Ecto neural progenitor cell (in vitro differentiated cells): ENCODE results near the gene FILIP1L.

Experiments
- DNase-seq: peaks from one replicate; pipeline ENCODE4 v3.0.0-alpha.2; 2018; ENCODE audit warnings: low spot score

The FILIP1L gene

DNA sequence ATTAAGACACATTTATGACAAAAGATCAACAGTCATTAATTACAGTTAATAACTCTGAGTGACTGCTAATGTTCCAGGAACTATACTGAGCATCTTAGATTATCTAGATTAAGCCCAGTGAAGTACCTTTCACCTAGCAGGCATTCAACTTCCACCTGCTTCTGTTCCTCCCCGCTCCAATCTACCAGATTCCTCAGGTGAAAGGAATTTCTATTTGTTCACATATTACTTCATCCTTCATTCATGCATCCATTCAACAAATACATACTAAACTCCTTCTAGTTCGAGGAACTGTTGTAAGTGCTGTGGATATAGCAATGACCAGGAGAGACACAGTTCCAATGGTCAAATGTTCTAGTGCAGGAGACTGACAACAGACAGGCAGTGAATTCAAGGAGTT lies 139.3 kb downstream of the FILIP1L start:
- DNase-seq, result no peak

DNA sequence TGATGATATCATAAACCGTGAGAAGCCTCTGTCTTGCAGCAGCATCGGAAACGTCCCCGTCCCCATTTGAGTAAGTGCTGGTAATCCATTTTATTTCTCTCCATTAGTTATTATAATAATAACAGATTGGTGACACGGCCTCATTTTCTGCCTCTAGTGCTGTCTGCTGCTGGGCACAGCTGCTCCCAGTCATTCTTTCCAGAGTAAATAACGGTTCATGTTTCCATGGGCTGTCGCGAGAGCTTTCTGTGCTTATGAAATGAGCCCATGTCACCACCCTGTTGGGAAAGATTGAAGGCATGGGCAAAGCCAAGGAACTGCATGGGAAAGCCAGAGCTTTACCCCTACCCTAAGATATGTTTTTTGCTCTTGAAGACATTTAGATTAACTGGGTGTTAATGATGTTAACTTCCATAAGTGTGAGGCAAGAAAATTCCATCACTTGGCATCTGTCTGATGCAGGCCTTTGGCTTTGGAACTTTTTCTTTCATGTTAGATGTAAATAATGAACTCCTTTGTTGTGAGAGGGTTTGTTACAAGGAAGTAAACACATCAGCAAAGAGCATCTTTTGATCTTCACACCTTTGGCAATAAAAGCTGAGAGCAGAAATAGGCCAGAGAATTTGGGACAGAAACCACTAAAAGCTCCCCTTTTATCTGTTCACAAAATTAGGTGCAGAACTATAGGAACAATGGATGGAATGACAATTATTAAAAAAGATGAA lies 141.8 kb downstream of the FILIP1L start:
- no peak for DNase-seq

DNA sequence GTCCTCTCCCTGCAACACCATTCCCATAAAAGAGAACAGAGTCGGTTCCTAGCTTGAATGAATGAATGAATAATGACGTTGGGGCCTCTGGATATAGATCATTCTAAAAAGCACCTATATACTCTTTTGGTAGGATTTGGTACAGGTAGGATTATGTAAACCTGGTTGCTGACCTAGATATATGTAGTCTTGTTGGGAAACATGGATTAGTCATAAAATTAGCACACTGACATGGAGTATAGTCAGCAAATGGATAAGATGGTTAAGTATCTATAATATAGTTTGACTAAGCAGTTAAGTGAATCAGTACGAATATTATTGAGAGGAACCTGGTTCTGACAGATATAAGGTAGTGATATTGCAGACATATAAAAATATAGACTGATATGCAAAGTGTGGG lies 142.5 kb downstream of the FILIP1L start:
- no peak for DNase-seq

DNA sequence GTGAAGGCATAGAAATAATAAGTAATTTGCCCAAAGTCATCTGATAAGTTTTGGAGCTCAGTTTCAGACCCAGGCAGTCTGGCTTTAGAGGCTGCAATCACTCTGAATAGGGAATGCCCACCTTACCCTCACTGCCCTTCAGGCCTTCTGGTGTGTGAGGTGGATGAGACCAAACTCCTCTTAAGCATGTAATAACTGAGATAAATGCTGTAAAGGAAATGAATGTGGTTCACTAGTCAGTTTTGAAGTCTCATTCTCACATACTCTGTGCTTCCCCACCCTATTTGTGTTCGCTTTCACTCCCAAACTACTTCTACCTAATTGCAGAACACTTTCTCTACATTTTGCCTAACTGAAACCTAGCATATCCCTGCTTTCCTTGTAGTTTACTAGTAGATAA lies 144.1 kb downstream of the FILIP1L start:
- no peak for DNase-seq

DNA sequence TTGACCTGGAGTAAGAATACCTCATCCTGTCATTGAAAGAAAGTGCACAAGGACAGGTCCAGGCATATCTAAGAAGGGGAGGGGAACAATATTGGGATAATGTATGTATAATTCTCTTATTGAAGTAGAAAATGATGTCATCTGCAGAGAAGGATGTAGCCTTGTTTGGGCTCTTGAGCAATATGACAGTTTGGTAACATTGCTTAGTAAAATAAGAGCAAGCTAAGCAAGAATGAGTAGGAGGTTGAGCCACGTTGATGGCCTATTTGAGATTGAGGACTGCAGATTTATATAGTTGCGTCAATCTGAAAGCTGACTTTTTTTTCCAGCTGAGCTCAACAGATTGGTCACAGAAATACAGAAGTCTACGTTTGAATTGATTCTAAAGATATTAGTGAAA lies 145.2 kb downstream of the FILIP1L start:
- no peak for DNase-seq

DNA sequence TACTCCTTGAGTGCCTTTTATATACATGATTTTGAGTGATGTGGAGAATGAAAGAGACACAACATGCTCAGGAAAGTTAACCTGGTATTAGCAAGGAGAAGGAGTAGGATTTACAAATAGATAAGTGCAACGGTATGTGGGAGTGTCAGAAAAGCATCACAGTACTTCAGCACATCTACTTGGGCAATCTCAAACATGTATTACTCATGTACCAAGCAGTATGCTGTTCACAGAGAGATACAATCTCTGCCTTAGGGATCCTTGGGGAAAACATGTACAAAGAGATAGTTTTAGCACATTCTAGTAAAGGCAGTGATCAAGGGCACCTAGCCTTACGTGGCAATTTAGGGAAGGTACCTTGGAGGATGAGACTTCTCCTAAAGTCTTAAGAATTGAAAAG lies 146.5 kb downstream of the FILIP1L start:
- no peak for DNase-seq

DNA sequence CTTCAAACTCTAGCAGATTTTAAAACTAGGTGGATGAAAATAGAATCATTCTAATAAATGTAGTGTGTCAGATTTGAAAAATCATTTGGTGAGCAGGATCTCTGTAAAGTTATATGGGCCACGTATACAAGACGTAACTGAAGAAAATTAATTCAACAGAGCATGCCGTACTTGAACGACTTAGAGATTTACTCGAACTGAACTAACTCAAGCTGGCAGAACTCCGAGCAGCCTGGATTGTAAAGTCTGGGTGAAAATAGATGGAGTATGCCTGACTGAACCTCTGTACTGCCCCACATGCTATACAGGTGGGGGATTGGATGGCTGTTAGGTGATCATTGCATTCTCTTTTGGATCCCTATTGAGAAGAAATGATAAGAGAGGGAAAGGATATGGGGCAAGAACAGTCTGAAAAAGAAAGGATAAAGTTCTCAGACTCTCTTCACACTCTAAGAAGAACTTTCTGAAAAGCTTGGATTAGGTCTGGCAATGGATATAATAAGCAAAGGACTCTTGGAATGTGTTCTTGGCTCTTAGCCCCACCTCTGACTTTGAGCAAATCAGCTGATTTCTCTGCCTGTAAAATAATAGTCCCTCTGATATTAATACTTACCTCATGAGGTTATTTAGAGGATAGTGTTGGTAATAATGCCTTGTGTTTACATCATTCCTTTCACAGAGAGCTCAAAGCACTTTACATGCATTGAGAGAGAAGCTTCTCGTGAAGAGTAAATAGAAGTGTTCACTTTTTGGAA lies 147.5 kb downstream of the FILIP1L start:
- DNase-seq, result no peak

DNA sequence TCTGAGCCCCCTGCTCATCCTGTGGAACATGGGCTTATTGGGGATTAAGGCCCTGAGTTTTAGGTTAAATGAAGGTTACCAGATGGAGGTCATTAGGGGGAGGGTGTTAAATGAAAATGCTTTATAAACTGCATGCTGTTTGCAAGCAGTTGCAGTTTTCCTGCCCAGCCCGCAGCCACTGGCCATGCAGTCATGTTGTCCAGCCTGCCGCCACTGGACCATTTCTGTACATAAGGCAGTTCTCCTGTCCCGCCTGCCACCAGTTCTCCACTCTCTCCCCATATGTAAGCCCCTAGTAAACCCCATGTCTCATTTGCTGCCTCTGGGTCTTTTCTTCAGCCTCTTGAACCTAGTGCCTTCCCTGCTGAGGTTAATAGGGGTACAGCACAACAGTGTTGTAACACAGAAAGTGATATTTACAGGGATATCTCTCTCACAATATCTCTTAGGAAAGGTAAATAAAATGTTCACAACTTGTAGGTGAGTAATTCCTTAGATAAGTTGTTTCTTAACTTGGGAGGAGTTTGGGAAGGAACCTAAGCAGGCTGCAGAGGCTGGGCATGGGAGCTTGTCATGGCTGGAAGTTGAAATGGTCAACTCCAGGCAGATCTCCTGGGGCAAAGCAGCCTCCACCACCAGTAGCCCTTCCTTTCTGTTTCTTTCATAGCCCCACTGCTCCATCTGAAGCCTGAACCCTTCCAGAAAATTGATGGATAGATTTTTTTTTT lies 148.5 kb downstream of the FILIP1L start:
- DNase-seq, result no peak

DNA sequence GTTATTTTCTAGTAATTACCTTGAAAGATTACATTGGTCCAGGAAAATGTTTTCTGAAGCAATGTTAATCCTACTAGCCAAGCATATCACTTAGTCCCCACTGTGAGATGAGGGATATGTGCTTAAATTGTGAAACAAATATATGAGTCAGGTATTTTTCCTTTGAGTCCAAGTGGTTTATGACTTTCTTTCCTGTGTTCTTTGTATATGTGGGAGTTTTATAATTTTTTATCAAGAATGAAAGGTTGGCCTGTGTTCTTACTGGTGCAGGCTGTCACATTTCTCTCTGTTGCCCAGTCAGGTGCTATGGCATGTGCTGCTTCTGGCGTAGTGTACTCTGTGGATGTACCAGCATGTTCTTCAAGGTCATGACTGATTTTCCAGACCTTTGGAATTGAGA lies 149.2 kb downstream of the FILIP1L start:
- DNase-seq, result no peak

DNA sequence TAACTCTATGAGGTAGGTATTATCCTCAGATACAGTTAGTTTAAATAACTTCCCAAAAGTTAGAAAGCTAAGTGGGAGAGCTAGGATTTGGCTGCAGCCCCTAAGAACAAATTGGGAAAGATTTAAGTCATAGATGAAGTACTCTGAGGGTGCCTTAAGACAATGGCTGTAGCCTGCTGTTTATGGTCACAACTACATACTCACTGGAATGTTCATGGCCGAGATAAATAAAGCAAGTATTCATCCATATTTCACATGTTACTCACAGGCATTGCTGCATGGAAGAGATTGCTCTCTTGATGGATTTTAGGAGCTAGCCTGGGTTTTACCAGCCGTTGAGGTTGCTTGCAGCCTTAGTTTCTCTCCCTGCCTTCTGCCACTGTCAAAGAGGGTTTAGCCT lies 151.6 kb downstream of the FILIP1L start:
- no peak for DNase-seq

DNA sequence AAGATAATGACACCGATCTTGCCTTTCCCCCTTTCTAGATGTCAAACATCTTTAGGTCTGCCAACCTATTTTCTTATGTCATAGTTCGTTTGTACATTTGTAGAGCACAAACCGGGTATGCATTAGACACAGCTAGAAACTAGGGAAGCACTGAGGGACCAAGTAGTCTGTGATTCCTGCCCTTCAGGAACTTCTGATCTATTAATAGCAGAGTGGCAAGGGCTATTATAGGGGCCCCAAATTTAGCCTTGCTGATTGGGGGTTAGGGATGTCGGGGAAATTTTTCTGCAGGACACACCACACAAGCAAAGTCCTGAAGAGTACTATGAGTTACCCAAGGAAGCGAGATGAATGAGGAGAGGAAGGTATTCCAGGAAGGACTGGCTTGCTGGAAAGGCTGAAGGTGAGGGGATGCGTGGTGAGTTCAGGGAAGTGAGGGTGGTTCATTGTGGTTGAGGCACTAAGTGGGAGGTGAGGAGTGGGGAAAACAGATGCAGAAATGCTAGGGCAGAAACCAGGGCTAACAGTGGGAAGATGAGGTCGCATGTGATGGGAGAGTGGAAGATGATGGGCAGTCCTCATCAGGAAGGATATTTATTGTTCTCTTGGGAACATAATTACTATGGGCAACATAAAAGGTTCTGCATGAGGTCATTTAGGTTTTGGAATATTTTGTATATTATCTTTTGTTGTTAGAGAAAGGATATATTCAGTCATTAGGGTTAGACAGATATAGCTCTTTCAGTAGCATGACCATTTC lies 152.4 kb downstream of the FILIP1L start:
- DNase-seq, result no peak

DNA sequence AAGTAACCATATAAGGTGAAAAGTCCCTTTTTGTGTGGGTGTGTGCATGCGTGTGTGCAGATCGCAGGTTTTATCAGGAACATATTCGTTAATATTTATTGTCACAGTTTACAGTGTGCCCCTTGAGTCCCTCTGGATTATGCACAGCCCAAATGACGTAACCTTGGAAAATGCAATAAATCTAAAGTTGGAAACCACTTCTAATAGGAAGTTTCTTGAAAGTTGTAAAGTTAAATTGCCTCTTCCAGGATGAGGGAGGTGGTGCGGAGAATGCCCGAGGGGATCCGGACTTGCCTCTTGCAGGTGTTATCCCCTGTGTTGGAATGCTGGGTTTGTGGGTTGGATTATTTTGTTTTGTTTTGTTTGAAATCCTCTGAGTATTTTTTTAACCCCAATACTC lies 153.4 kb downstream of the FILIP1L start:
- DNase-seq, result no peak

DNA sequence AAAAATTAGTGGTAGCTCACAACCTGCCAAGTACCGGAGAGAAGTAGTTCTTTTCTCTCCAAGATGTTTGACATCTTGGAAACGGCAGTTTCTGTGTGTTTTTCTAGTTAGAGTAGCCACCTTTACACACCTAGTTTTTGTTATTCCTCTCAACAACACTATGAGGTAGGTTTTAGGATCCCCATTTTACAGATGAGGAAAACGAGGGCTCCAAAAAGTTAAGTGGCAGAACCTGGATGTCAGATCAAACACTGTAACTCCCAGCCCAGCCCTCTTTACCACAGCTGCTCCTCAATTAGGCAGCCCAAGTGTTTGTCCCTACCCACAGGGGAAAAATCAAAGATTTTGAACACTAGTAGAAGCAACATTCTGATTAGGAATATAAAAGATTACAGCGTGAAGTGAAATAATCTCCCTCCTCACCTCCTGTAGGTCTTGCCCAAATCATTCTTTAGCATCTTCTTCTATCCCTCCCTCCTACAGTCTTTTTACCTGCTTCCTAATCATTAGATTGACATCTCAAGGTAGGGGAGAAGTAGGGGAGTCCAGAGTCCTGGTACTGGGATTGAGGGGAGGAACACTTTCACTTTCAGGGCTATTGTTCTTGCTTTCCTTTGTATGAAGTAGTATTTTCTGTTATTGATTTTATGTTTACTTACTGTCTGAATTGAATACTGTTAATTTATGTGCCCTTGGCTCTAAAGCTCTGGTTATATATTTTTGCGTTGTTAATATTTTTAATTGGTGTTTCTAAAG lies 154.0 kb downstream of the FILIP1L start:
- DNase-seq, result no peak

DNA sequence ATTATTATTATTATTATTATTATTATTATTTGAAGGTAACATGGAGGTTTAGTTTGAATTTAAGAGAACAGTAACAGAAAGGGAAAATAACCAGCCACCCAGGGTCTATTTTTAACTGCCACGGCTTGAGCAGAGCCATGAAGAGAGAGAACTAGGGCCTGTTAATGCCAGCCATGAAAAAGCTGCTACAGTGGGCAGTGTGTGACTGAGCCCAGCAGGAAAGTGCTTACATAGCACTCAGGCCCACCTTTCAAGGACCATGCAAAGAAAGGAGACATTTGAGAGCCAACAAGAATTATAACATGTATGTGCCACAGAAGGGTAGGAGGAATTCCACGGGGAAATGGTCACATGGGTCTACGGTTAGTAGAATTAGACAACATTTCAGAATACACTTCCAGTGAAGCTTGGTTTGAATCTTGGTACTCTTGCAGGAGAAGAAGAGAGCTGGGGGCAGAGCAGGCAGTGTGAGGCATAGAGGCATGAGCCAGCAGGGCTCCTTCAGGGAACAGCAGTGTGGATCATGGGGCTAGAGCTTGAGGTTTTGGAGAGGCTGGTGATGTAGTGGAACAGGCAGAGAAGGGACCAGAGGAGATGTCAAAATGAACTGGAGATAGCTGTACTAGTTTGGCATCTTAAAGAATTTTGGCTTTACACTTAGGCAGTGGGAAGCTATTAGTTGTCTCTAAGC lies 155.9 kb downstream of the FILIP1L start:
- DNase-seq, result no peak

DNA sequence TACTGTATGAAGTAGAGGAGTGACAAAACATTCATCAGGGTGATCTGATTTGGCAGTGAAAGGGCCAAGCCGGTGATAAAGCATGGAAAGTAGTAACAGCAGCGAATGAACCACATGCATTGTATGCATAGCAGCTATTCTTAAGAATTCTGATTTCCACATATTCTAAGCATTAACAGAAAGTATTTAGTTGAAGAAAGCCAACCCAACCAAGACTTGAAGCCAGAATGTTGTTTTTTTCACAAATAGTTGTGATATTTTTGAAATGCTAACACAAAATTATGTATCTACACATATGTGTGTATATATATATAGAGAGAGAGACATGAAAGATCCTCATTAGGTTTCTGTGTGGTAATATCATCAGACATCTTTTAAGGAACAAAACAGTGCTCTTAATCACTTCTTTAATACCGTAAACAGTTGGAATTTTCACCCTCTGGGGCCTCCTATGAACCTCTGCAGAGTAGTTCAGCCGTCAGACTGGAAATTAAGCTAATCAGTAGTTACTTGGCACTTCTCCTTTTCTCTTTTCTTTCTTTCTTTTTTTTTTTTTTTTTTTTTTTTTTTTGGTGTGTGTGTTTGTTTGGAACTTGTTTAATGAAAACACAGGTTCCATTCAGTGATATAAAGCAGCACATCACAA lies 157.0 kb downstream of the FILIP1L start:
- DNase-seq, result no peak

DNA sequence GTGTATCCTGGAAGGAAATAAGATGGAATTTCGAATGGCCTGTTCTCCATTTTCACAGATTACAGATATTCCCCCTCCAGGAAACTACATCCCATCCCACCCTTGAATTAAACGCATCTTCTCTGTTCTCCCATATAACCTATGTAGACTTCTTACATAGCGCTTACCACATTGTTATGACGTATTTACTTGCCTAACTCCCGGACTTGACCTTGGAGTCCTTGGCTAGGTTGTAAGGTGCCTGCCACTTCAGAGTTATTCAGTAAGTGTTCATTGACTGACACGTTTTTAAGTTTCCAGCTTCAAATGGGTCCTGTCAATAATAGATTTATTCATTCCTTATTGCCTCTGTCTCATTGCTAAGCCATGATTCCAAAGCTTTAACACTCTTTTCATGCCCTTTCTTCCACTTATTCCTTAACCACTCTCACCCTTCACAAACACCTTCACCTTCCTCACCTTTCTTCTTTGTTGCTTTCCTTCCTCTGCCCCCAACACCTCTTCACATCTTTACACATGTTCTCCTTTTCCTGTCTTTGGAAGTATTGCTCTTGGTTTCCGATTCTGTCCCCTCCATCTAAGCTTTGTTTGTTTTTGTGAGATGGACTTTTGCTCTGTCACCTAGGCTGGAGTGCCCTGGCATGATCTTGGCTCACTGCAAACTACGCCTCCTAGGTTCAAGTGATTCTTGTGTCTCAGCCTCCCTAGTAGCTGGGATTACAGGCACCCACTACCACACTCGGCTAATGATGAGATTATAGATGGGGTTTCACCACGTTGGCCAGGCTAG lies 158.3 kb downstream of the FILIP1L start:
- no peak for DNase-seq

DNA sequence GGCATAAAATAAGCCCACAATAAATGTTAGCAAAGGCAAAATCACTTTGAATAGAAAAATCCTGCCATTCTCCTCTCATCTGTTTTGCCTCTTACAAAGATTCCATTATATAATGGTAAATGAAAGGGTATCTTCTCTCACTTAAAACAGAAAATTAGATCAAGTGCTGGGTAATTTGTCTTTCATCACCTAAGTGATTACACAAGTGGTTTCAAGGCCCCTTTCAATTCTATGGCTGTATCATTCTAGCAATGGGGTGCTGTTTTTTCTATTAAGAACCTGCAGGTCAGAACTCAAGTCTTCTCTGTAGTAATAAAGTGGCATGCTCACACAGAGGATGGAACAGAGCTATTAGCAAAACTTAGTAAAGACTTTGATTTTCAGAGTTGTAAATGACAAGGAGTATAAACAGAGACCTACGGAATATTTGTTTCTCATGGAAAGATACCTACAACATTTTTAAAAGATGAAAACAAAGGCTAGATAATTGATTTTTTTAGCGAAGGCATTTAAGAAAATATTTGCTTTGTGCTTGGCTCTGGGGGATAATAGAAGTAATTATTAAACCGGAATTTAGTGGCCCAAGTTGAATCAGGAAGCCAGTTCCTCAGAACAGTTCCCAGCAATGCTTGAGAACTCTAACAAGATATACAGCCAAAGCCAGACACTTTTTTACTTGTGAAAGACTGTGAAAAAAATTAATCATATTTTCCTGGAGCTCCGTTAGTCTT lies 159.2 kb downstream of the FILIP1L start:
- DNase-seq, result no peak

DNA sequence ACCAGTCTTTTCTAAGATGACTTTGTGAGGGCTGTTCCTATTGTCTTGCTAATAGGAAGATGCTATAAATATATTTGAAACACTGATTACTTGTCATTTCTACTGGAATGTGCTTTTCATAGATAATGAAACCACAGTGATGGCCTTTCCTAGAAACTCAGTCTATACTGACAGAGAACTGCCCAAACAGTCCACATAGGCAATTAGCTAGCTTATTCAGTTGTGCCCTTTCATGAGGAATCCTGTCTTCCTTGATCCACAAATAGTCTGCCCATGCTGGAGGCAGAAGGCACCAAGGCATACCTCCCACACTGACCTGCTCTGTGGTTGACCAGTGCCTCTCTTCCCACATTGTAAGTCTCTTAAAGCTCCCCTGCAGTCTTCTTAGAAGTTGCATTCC lies 160.7 kb downstream of the FILIP1L start:
- DNase-seq, result no peak

DNA sequence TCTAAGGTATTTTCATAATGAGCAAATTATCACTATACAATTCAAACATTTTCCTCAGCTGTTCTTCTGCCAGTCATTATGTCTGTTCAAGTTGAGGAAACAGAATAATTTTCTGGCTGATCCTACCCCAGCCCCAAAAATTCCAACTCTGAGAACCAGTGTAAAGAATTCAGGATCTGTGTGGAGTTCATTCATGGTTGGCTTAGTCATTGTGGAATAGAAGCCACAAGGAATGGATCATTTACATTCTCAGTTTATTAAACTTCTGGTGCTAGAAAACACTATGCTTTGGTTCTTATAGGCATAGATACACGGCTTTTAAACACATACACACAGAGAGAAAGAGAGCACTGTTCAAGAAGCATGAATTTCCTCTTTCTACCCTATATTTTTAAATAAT lies 162.0 kb downstream of the FILIP1L start:
- no peak for DNase-seq
